ENCODE measurements around the gene ALDH3B1. TPM values are rescaled to one million over a fixed set of nuclear protein-coding genes. Genes with fewer than 3 reads are reported as not detected.
"Not testable (repeated sequence)": the region's sequence is repeated elsewhere in the genome, so short reads cannot be mapped to it uniquely, and the experiment has no call there.

The ALDH3B1 gene
- total RNA-seq: 10 to 100 TPM; 15.2 to 18.4 TPM

- Histone ChIP-seq H3K9me3 (no peaks in the 10 kb centered on the region), H3K36me3 (replicated peaks in 1 of 2; ENCODE audit: insufficient read depth in 1 of 2, low read depth in 2 of 2) (no peaks in the 10 kb centered on the region), H3K27me3 (no peaks in the 10 kb centered on the region), H3K4me3 (no peak within 1 kb of the TSS), H3K27ac (peak within 1 kb of the TSS; percentile 80 to 92 (median 88)), H3K4me1 (peaks cover 68% of the 10 kb centered on the region)
- intact Hi-C loops (cut with DNase I): no loop called here
- TF ChIP-seq CTCF (IDR thresholded peaks at IDR 0.05) (peak in 2 of 7 experiments; percentile 26 to 29), POLR2A (IDR thresholded peaks at IDR 0.05) (peak; percentile 64 to 85 (median 82))
- DNase-seq (peak; percentile 84 to 95 (median 94)), ATAC-seq (peak; percentile 81)
- WGBS, 2 donors: 13% methylated on average over 15 to 32 of the region's 33 CpGs
These were observed at the start of gene ALDH3B1 for GRCh38 chr11:68010090-68011041. Gene ALDH3B1, plus strand, starts transcription at chr11:68010327. Its CDS starts 4,971 bp downstream, at chr11:68015298.

GRCh38 chr11:67963217-67963616 is 46.9 kb upstream of the ALDH3B1 start:
- intact Hi-C loops (cut with DNase I); H3K36me3 ChIP-seq (replicated peaks in 1 of 2; ENCODE audit: insufficient read depth in 1 of 2, low read depth in 2 of 2); H3K27ac ChIP-seq; H3K4me3 ChIP-seq; H3K27me3 ChIP-seq; ATAC-seq; H3K4me1 ChIP-seq; H3K9me3 ChIP-seq; DNase-seq: not testable (repeated sequence)
- 82% methylated on average over 16 of the region's 16 CpGs; no CpG with 5 or more reads in 1 of the 2 donors for WGBS, 2 donors

GRCh38 chr11:67963879-67964278 is 46.2 kb upstream of the ALDH3B1 start:
- H3K36me3 ChIP-seq (replicated peaks in 1 of 2; ENCODE audit: insufficient read depth in 1 of 2, low read depth in 2 of 2); H3K27me3 ChIP-seq; H3K4me1 ChIP-seq; ATAC-seq; DNase-seq; H3K4me3 ChIP-seq; H3K9me3 ChIP-seq; H3K27ac ChIP-seq; intact Hi-C loops (cut with DNase I): not testable (repeated sequence)
- WGBS, 2 donors: 50 to 78% methylated on average over 5 to 6 of the region's 6 CpGs

- H3K4me1 ChIP-seq; DNase-seq; H3K27ac ChIP-seq; intact Hi-C loops (cut with DNase I); H3K4me3 ChIP-seq; H3K9me3 ChIP-seq; ATAC-seq; H3K27me3 ChIP-seq; H3K36me3 ChIP-seq (replicated peaks in 1 of 2; ENCODE audit: insufficient read depth in 1 of 2, low read depth in 2 of 2): not testable (repeated sequence)
These were observed 45.4 kb upstream of the ALDH3B1 start for GRCh38 chr11:67964746-67965145.

- WGBS, 2 donors: 86 to 90% methylated on average over 18 to 19 of the region's 19 CpGs
- not testable (repeated sequence) for H3K27ac ChIP-seq, ATAC-seq
These were observed 44.2 kb upstream of the ALDH3B1 start for GRCh38 chr11:67965830-67966348.

GRCh38 chr11:67974746-67975145 is 35.4 kb upstream of the ALDH3B1 start:
- H3K27me3 ChIP-seq; ATAC-seq; intact Hi-C loops (cut with DNase I); DNase-seq; H3K4me3 ChIP-seq; H3K9me3 ChIP-seq; H3K27ac ChIP-seq; H3K36me3 ChIP-seq (replicated peaks in 1 of 2; ENCODE audit: insufficient read depth in 1 of 2, low read depth in 2 of 2): not testable (repeated sequence)
- H3K4me1 ChIP-seq: peaks cover 19% of the 10 kb centered on the region
- 81 to 83% methylated on average over 12 of the region's 12 CpGs for WGBS, 2 donors

More at GRCh38 chr11:67965830-67966348, 44.2 kb upstream of the ALDH3B1 start:
- DNase-seq; H3K4me3 ChIP-seq; intact Hi-C loops (cut with DNase I); H3K4me1 ChIP-seq; H3K9me3 ChIP-seq; H3K36me3 ChIP-seq (replicated peaks in 1 of 2; ENCODE audit: insufficient read depth in 1 of 2, low read depth in 2 of 2); H3K27me3 ChIP-seq: not testable (repeated sequence)

- ATAC-seq; H3K27me3 ChIP-seq; H3K4me3 ChIP-seq; H3K36me3 ChIP-seq (replicated peaks in 1 of 2; ENCODE audit: insufficient read depth in 1 of 2, low read depth in 2 of 2); intact Hi-C loops (cut with DNase I); H3K9me3 ChIP-seq: not testable (repeated sequence)
- peak overlapping the region; percentile 67 to 79 (median 72) for H3K27ac ChIP-seq
- TF ChIP-seq CTCF (IDR thresholded peaks at IDR 0.05): peak in 1 of 7 experiments; percentile 19
- TF ChIP-seq POLR2A (IDR thresholded peaks at IDR 0.05): peak in 2 of 3 donors; percentile 20 to 28
- WGBS, 2 donors: 26 to 38% methylated on average over 17 of the region's 17 CpGs
- peaks cover 20% of the 10 kb centered on the region for H3K4me1 ChIP-seq
- DNase-seq: peak; percentile 87 to 92 (median 90)
These were observed 31.2 kb upstream of the ALDH3B1 start for GRCh38 chr11:67978766-67979418.

- DNase-seq; ATAC-seq; H3K4me3 ChIP-seq; H3K27ac ChIP-seq; H3K9me3 ChIP-seq; H3K36me3 ChIP-seq (replicated peaks in 1 of 2; ENCODE audit: insufficient read depth in 1 of 2, low read depth in 2 of 2); H3K27me3 ChIP-seq; intact Hi-C loops (cut with DNase I): not testable (repeated sequence)
- 89 to 96% methylated on average over 10 of the region's 10 CpGs for WGBS, 2 donors
- H3K4me1 ChIP-seq: peaks cover 20% of the 10 kb centered on the region
These were observed 28.9 kb upstream of the ALDH3B1 start for GRCh38 chr11:67981226-67981625.

GRCh38 chr11:67982255-67982857 is 27.8 kb upstream of the ALDH3B1 start:
- ATAC-seq; DNase-seq; H3K27ac ChIP-seq; H3K9me3 ChIP-seq; H3K27me3 ChIP-seq; H3K36me3 ChIP-seq (replicated peaks in 1 of 2; ENCODE audit: insufficient read depth in 1 of 2, low read depth in 2 of 2); intact Hi-C loops (cut with DNase I); H3K4me3 ChIP-seq: not testable (repeated sequence)
- 76 to 77% methylated on average over 15 to 17 of the region's 17 CpGs for WGBS, 2 donors
- H3K4me1 ChIP-seq: peaks cover 20% of the 10 kb centered on the region

Data from body of pancreas (tissue), 4 donors.